Heart right ventricle (tissue), 16 donors: ENCODE data around the gene BRPF3. TPM values are rescaled to one million over a fixed set of nuclear protein-coding genes. Genes with fewer than 3 reads are reported as not detected.

Experiments used
- ATAC-seq, 8 donors: fragments of 200-7000 bp; cut with Tn5 transposase; one replicate each; pipeline ENCODE4 v1.9.1; 2020; ENCODE audit warnings: mild to moderate bottlenecking in 8 of 8, moderate library complexity in 8 of 8, moderate number of reproducible peaks in 1 of 8
- DNase-seq, 2 donors: peaks; one replicate each; pipeline ENCODE4 v3.0.0-alpha.2; 2020
- H3K27ac ChIP-seq, 10 donors: fragments of 200-600 bp; sonication (generic) in 2 of 10; one replicate each; pipeline versions ENCODE4 v1.5.0 to v1.8.0; 2020 to 2022; ENCODE audit warnings: mild to moderate bottlenecking in 3 of 10
- H3K27me3 ChIP-seq, 7 donors: fragments of 200-600 bp; one replicate each; pipeline ENCODE4 v1.8.0; 2021 to 2022; ENCODE audit warnings: mild to moderate bottlenecking in 2 of 7
- H3K36me3 ChIP-seq, 9 donors: fragments of 200-600 bp; sonication (generic) in 1 of 9; one replicate each; pipeline versions ENCODE4 v1.5.0 to v1.8.0; 2020 to 2022; ENCODE audit warnings: mild to moderate bottlenecking in 2 of 9
- H3K4me1 ChIP-seq, 9 donors: fragments of 200-600 bp; sonication (generic) in 1 of 9; one replicate each; pipeline versions ENCODE4 v1.5.0 to v1.8.0; 2020 to 2022; ENCODE audit warnings: mild to moderate bottlenecking in 4 of 9
- H3K4me3 ChIP-seq, 10 donors: fragments of 200-600 bp; sonication (generic) in 2 of 10; one replicate each; pipeline versions ENCODE4 v1.5.0 to v1.8.0; 2020 to 2022; ENCODE audit warnings: mild to moderate bottlenecking in 7 of 10, moderate library complexity in 2 of 10
- H3K9me3 ChIP-seq, 11 donors: fragments of 200-600 bp in 10 of 11; sonication (generic) in 2 of 11; one replicate each; pipeline versions ENCODE4 v1.5.0 to v1.8.0; 2013 to 2022; ENCODE audit warnings: mild to moderate bottlenecking in 2 of 11, control low read depth in 1 of 11, moderate library complexity in 1 of 11
- WGBS, 2 donors: extraction: QIAGEN DNeasy Blood & Tissue Kit; methylation state at CpG; one replicate each; pipeline ENCODE4 v1.1.7; 2013; ENCODE audit warnings: inconsistent platforms in 1 of 2; 5-methylcytosine and 5-hydroxymethylcytosine counted together
- intact Hi-C, 10 donors: fragments of 100-400 bp; cut with DNase I; formaldehyde crosslinking; loops; one replicate each; pipeline versions ENCODE4 v1.11.1 to v1.14.2; 2022
- polyA plus RNA-seq, 2 donors: library from polyadenylated mRNA; stranded (reverse); fragments of 200-250 nt; gene quantifications; one replicate each; pipeline ENCODE4 v1.2.3, GENCODE V29; 2013
- total RNA-seq, 10 donors: library from RNA; stranded (reverse); fragmentation: NEBNext Ultra II Directional in 3 of 10; extraction: Animal tissue kit (Norgen Biotek cat#: 25700) in 3 of 10; gene quantifications; one replicate each; pipeline versions ENCODE4 v1.2.1 to v1.2.4, GENCODE V29; 2021 to 2023
- TF ChIP-seq, protein P1 (sequence below), 9 donors: fragments of 200-600 bp; sonication (generic) in 2 of 9; IDR thresholded peaks; one replicate each; pipeline versions ENCODE4 v1.5.0 to v1.8.0; 2021 to 2022; ENCODE audit warnings: antibody characterized with exemption in 9 of 9, mild to moderate bottlenecking in 5 of 9, moderate library complexity in 1 of 9
- donor health status: Arrhythmogenic right ventricular cardiomyopathy.
- donor health status: ischemic (EF 13 %, LVEDD 7.1; RV severe dilation, severe dysfunction).
- donor health status: healthy with polysubstance abuse.
- donor health status: DM: no; HTN: yes; CAD: no.
- donor health status: DM: no; HTN: no; CAD: no.
- donor health status: ischemic (EF 25% LVEDD 6.9; RV normal size, moderate dysfunction).
- donor health status: ischemic (EF 25% LVEDD 5.7; RV mildly dilated, moderate dysfunction).
- donor health status: healthy.
- donor health status: DM: yes; HTN: yes; CAD: no.
- donor health status: Ischemic cardiomyopathy.
- donor health status: ischemic (EF 35%, LVEDD 5.7; RV mildly dilated, moderate dysfunction).
- donor health status: nonischemic (EF 11% LVEDD 7.7; RV severe dilation, severe dysfunction).
- donor health status: DM: yes; HTN: yes; CAD: no.
- donor health status: PGD.
- donor health status: ischemic (EF 29% LVEDD 5.4; RV normal size, mild dysfunction).
- donor health status: nonischemic (EF 23%, LVEDD 6.1; RV moderate dilation, normal function).

BRPF3 gene
- total and polyA plus RNA-seq, 12 donors: 6.3 to 20.5 (median 16.1) TPM

DNA sequence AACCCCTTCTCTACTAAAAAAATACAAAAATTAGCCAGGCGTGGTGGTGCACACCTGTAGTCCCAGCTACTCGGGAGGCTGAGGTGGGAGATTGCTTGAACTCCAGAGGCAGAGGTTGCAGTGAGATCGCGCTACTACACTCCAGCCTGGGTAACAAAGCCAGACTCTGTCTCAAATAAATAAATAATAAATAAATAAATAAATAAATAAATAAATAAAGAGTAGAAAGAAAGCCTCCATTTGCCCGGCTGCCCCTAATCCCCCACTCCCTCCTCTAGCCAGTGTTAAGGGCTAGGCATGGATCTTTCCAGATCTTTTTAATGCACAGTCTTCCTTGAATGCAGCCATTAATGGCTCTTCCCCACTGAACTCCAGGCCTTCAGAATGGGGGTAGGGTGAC, 76.5 kb downstream of the BRPF3 start:
- ATAC-seq: no peak
- 93 to 98% methylated on average over 5 of the region's 5 CpGs for WGBS, 2 donors
- H3K36me3 ChIP-seq: no peaks in the 10 kb centered on the region
- H3K27me3 ChIP-seq: peaks cover 0 to 55% (median 28%) of the 10 kb centered on the region in 7 donors
- no peaks in the 10 kb centered on the region for H3K4me1 ChIP-seq
- H3K4me3 ChIP-seq: no peak overlapping the region
- H3K9me3 ChIP-seq: no peaks in the 10 kb centered on the region
- intact Hi-C loops: no loop called here
- H3K27ac ChIP-seq: no peak overlapping the region
- DNase-seq: no peak
- TF ChIP-seq, protein P1, sequence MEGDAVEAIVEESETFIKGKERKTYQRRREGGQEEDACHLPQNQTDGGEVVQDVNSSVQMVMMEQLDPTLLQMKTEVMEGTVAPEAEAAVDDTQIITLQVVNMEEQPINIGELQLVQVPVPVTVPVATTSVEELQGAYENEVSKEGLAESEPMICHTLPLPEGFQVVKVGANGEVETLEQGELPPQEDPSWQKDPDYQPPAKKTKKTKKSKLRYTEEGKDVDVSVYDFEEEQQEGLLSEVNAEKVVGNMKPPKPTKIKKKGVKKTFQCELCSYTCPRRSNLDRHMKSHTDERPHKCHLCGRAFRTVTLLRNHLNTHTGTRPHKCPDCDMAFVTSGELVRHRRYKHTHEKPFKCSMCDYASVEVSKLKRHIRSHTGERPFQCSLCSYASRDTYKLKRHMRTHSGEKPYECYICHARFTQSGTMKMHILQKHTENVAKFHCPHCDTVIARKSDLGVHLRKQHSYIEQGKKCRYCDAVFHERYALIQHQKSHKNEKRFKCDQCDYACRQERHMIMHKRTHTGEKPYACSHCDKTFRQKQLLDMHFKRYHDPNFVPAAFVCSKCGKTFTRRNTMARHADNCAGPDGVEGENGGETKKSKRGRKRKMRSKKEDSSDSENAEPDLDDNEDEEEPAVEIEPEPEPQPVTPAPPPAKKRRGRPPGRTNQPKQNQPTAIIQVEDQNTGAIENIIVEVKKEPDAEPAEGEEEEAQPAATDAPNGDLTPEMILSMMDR (IDR thresholded peaks at IDR 0.05): no peak

GRCh38 chr6:36273802-36274514, 77.4 kb downstream of the BRPF3 start:
- ATAC-seq (no peak), DNase-seq (no peak)
- no peaks in the 10 kb centered on the region for H3K4me1 ChIP-seq
- no peak overlapping the region for H3K27ac ChIP-seq
- H3K36me3 ChIP-seq: no peaks in the 10 kb centered on the region
- intact Hi-C loops: no loop called here
- no peak overlapping the region for H3K4me3 ChIP-seq
- 77 to 81% methylated on average over 15 of the region's 15 CpGs for WGBS, 2 donors
- H3K9me3 ChIP-seq: no peaks in the 10 kb centered on the region
- H3K27me3 ChIP-seq: peaks cover 0 to 56% (median 28%) of the 10 kb centered on the region in 7 donors
- TF ChIP-seq, protein P1 (IDR thresholded peaks at IDR 0.05): no peak

DNA sequence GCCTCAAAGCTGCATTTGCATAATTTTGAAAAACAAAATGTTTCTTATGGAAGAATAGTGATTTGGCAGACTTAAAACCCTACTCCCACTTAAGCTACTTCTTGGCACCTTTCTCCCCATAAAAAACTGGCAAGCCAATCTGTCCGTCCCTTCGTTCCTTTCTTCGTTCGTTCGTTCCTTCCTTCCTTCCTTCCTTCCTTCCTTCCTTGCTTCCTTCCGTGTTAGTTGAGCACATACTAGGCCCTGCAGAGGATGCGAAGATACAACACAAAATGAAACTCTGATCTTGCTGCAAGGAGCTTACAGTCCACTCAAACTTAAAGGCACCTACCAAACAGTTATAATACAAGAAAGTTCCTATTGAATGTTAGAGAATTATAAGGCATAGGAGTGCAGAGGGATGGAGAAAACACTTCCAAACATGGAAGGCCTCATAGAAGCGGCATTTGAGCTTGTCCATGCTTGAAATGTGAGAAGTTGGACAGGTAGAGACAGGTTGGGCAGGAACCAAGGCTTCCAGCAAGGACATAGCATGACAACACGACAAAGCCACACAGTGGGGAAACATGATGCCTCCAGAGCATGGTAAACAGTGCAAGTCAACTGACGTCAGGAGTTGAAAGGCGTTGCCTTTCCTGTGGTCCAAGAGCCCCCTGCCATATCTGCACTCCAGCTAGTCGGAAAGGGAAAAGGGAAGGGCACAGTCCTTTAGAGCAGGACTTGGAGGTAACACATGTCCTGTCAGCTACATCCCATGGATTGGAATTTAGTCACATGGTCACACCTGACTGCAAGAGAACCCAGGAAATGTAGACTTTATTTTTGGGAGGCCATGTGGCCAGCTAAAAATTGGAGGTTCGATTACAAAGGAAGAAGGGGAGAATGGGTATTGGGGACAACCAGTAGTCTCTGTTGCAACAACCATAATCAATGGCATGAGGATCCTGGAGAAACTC, 80.3 kb downstream of the BRPF3 start:
- Histone ChIP-seq H3K4me1 (peaks cover 0 to 4% (median 0%) of the 10 kb centered on the region in 9 donors), H3K36me3 (no peaks in the 10 kb centered on the region), H3K27me3 (peaks cover 0 to 57% (median 30%) of the 10 kb centered on the region in 7 donors), H3K4me3 (no peak overlapping the region), H3K9me3 (no peaks in the 10 kb centered on the region), H3K27ac (no peak overlapping the region)
- TF ChIP-seq, protein P1 (IDR thresholded peaks at IDR 0.05): no peak
- intact Hi-C loops: no loop called here
- DNase-seq (no peak), ATAC-seq (no peak)
- WGBS, 2 donors: 67 to 73% methylated on average over 13 of the region's 13 CpGs

- WGBS, 2 donors: 70 to 78% methylated on average over 2 of the region's 2 CpGs
- peaks cover 0 to 4% (median 0%) of the 10 kb centered on the region in 9 donors for H3K4me1 ChIP-seq
- H3K27ac ChIP-seq: no peak overlapping the region
These were observed 81.5 kb downstream of the BRPF3 start for GRCh38 chr6:36277946-36278470.

More at GRCh38 chr6:36277946-36278470, 81.5 kb downstream of the BRPF3 start:
- Histone ChIP-seq H3K9me3 (no peaks in the 10 kb centered on the region), H3K36me3 (no peaks in the 10 kb centered on the region), H3K27me3 (peaks cover 0 to 51% (median 24%) of the 10 kb centered on the region in 7 donors), H3K4me3 (no peak overlapping the region)
- DNase-seq (no peak), ATAC-seq (no peak)
- TF ChIP-seq, protein P1 (IDR thresholded peaks at IDR 0.05): no peak
- intact Hi-C loops: no loop called here
